GM23338 (cell line): ENCODE data around the gene VOPP1. TPM values are rescaled to one million over a fixed set of nuclear protein-coding genes. Genes with fewer than 3 reads are reported as not detected.

Experiments used
- ATAC-seq: fragments of 200-7000 bp; cut with Tn5 transposase; 3 replicates; pipeline ENCODE4 v1.9.1; 2020
- DNase-seq: peaks from one replicate; pipeline ENCODE4 v3.0.0-alpha.2; 2015; ENCODE audit warnings: low spot score
- H2AFZ ChIP-seq: fragments of 200-600 bp; sonication (generic); 2 replicates; pipeline ENCODE4 v1.8.0; 2016; ENCODE audit warnings: antibody characterized with exemption, mild to moderate bottlenecking, moderate library complexity
- H3F3A ChIP-seq: fragments of 200-600 bp; sonication (generic); replicated peaks from 2 replicates; pipeline ENCODE4 v1.8.0; 2017; ENCODE audit warnings: antibody characterized with exemption, mixed run types, low read depth
- H3K27ac ChIP-seq: fragments of 200-600 bp; sonication (generic); 2 replicates; pipeline ENCODE4 v1.6.1; 2016; ENCODE audit warnings: low read depth
- H3K27me3 ChIP-seq: fragments of 200-600 bp; sonication (generic); 2 replicates; pipeline ENCODE4 v1.8.0; 2016; ENCODE audit warnings: mild to moderate bottlenecking, mixed run types, moderate library complexity; ENCODE audit not compliant: insufficient read depth
- H3K36me3 ChIP-seq: fragments of 200-600 bp; sonication (generic); 2 replicates; pipeline ENCODE4 v1.8.0; 2016; ENCODE audit warnings: mild to moderate bottlenecking; ENCODE audit not compliant: insufficient read depth
- H3K4me1 ChIP-seq: fragments of 200-600 bp; sonication (generic); 2 replicates; pipeline ENCODE4 v1.8.0; 2016; ENCODE audit warnings: mild to moderate bottlenecking, moderate library complexity; ENCODE audit not compliant: insufficient read depth
- H3K4me2 ChIP-seq: fragments of 200-600 bp; sonication (generic); 2 replicates; pipeline ENCODE4 v1.7.1; 2017; ENCODE audit warnings: mixed run types
- H3K4me3 ChIP-seq: fragments of 200-600 bp; sonication (generic); 2 replicates; pipeline ENCODE4 v1.6.1; 2016; ENCODE audit warnings: mixed run types
- H3K79me2 ChIP-seq: fragments of 200-600 bp; sonication (generic); replicated peaks from 2 replicates; pipeline ENCODE4 v1.8.0; 2017; ENCODE audit warnings: mild to moderate bottlenecking; ENCODE audit not compliant: insufficient read depth
- H3K9me2 ChIP-seq: fragments of 200-600 bp; sonication (generic); 2 replicates; pipeline ENCODE4 v1.8.0; 2017; ENCODE audit not compliant: insufficient read depth
- H4K20me1 ChIP-seq: fragments of 200-600 bp; sonication (generic); replicated peaks from 2 replicates; pipeline ENCODE4 v1.8.0; 2017; ENCODE audit warnings: mild to moderate bottlenecking; ENCODE audit not compliant: insufficient read depth
- H3K27ac Mint-ChIP-seq: 2 replicates; pipeline ENCODE4 v1.8.0; 2020; ENCODE audit warnings: inconsistent platforms, mild to moderate bottlenecking, moderate library complexity, mixed read lengths
- H3K27me3 Mint-ChIP-seq: 3 replicates; pipeline ENCODE4 v1.8.0; 2022; ENCODE audit warnings: low read depth, mild to moderate bottlenecking, moderate library complexity, mixed read lengths, inconsistent platforms; ENCODE audit not compliant: insufficient read depth, poor library complexity
- H3K36me3 Mint-ChIP-seq: 3 replicates; pipeline ENCODE4 v1.8.0; 2021; ENCODE audit warnings: low read depth, mild to moderate bottlenecking, inconsistent platforms, moderate library complexity, mixed read lengths
- H3K4me1 Mint-ChIP-seq: 3 replicates; pipeline ENCODE4 v1.8.0; 2020; ENCODE audit warnings: mild to moderate bottlenecking, inconsistent platforms, mixed read lengths
- H3K4me3 Mint-ChIP-seq: 3 replicates; pipeline ENCODE4 v1.8.0; 2021; ENCODE audit warnings: moderate library complexity, mild to moderate bottlenecking, inconsistent platforms, mixed read lengths
- H3K9me3 Mint-ChIP-seq: 3 replicates; pipeline ENCODE4 v1.8.0; 2020; ENCODE audit warnings: moderate library complexity, mild to moderate bottlenecking, inconsistent platforms, mixed read lengths
- CREB1 ChIP-seq: fragments of 250-450 bp; sonication (Bioruptor Pico); IDR thresholded peaks from 2 replicates; pipeline ENCODE4 v1.5.0; 2020; ENCODE audit warnings: low read depth, mild to moderate bottlenecking, moderate library complexity
- CTCF ChIP-seq, 2 experiments: fragments of 200-600 bp in 1 of 2; sonication (generic) in 1 of 2; conservative IDR thresholded peaks; 2 replicates each; pipeline versions ENCODE4 v1.5.1 to v1.6.1; 2016 to 2017; ENCODE audit warnings: antibody characterized with exemption in 2 of 2, low read depth in 2 of 2, mild to moderate bottlenecking in 2 of 2, moderate library complexity in 1 of 2
- ETS1 ChIP-seq: IDR thresholded peaks from 2 replicates; pipeline ENCODE4 v1.6.1; 2016; ENCODE audit warnings: antibody characterized with exemption
- EZH2 ChIP-seq: fragments of 200-600 bp; sonication (generic); IDR thresholded peaks from one replicate; pipeline ENCODE4 v1.8.0; 2017; ENCODE audit warnings: antibody characterized with exemption, mild to moderate bottlenecking, low read depth; ENCODE audit not compliant: unreplicated experiment
- EZH2phosphoT487 ChIP-seq: fragments of 200-600 bp; sonication (generic); IDR thresholded peaks from one replicate; pipeline ENCODE4 v1.8.1; 2018; ENCODE audit warnings: antibody characterized with exemption; ENCODE audit not compliant: unreplicated experiment
- JUNB ChIP-seq: IDR thresholded peaks from one replicate; pipeline ENCODE4 v1.6.1; 2016; ENCODE audit warnings: antibody characterized with exemption; ENCODE audit not compliant: unreplicated experiment
- NANOG ChIP-seq: IDR thresholded peaks from 2 replicates; pipeline ENCODE4 v1.6.1; 2016; ENCODE audit warnings: antibody characterized with exemption, borderline replicate concordance
- POLR2AphosphoS5 ChIP-seq: IDR thresholded peaks from 2 replicates; pipeline ENCODE4 v1.6.1; 2016; ENCODE audit warnings: antibody characterized with exemption, low read depth
- REST ChIP-seq: IDR thresholded peaks from one replicate; pipeline ENCODE4 v1.6.1; 2018; ENCODE audit warnings: antibody characterized with exemption; ENCODE audit not compliant: unreplicated experiment
- STAT1 ChIP-seq: IDR thresholded peaks from one replicate; pipeline ENCODE4 v1.6.1; 2016; ENCODE audit warnings: antibody characterized with exemption; ENCODE audit not compliant: unreplicated experiment
- ZNF114 ChIP-seq: fragments of 250-450 bp; sonication (Bioruptor Pico); IDR thresholded peaks from 2 replicates; pipeline ENCODE4 v1.5.0; 2020; ENCODE audit warnings: mild to moderate bottlenecking, moderate library complexity
- ZNF331 ChIP-seq: fragments of 250-450 bp; sonication (Bioruptor Pico); IDR thresholded peaks from 2 replicates; pipeline ENCODE4 v1.5.0; 2020; ENCODE audit warnings: low read depth, mild to moderate bottlenecking, moderate library complexity
- ZNF462 ChIP-seq: fragments of 250-450 bp; sonication (Bioruptor Pico); IDR thresholded peaks from 2 replicates; pipeline ENCODE4 v1.5.0; 2020; ENCODE audit warnings: mild to moderate bottlenecking, moderate library complexity
- polyA plus RNA-seq: library from polyadenylated mRNA; unstranded; fragments of >200 nt; fragmentation: Nextera tagmentation; extraction: Ambion mirVana; gene quantifications from 2 replicates; pipeline ENCODE4 v1.2.1, GENCODE V29; 2016
- total RNA-seq: library from RNA; depleted of rRNA; stranded (reverse); fragments of >200 nt; shearing (Covaris generic); gene quantifications from 2 replicates; pipeline ENCODE4 v1.2.3, GENCODE V29; 2014

The VOPP1 gene
- total and polyA plus RNA-seq, 2 experiments from 2014 or later = 28.2 to 73.7 TPM

GRCh38 chr7:55550841-55551537 lies 21.3 kb downstream of the VOPP1 start:
- Mint-ChIP-seq H3K36me3 (peaks cover 5% of the 10 kb centered on the region; the same call in 1 of the 3 replicates), H3K9me3 (no peaks in the 10 kb centered on the region), H3K4me3 (no peak overlapping the region), H3K27me3 (peaks cover 21% of the 10 kb centered on the region), H3K4me1 (peaks cover 91% of the 10 kb centered on the region), H3K27ac (no peak overlapping the region)
- Histone ChIP-seq H3K27me3 (no peaks in the 10 kb centered on the region), H3K27ac (no peak overlapping the region), H2AFZ (no peak overlapping the region), H4K20me1 (peaks cover 44% of the 10 kb centered on the region), H3K36me3 (no peaks in the 10 kb centered on the region; the same call in 1 of the 2 replicates), H3K79me2 (peaks cover 98% of the 10 kb centered on the region), H3K9me2 (no peaks in the 10 kb centered on the region), H3K4me2 (no peak overlapping the region), H3K4me3 (no peak overlapping the region), H3K4me1 (peaks cover 77% of the 10 kb centered on the region), H3F3A (no peaks in the 10 kb centered on the region)
- ATAC-seq = no peak
- DNase-seq = no peak
- TF ChIP-seq ZNF331 (CRISPR knock-in tag) = no peak
- no peak for TF ChIP-seq CREB1 (CRISPR knock-in tag)
- no peak for TF ChIP-seq EZH2
- no peak for TF ChIP-seq EZH2phosphoT487
- TF ChIP-seq ETS1 = no peak
- TF ChIP-seq JUNB = no peak
- no peak for TF ChIP-seq REST
- TF ChIP-seq NANOG = no peak
- no peak for TF ChIP-seq POLR2AphosphoS5
- no peak for TF ChIP-seq ZNF462 (CRISPR knock-in tag)
- no peak for TF ChIP-seq CTCF (conservative IDR thresholded peaks at IDR 0.05; ENCODE audit: low read depth in 2 of 2)
- TF ChIP-seq ZNF114 (CRISPR knock-in tag) = no peak
- TF ChIP-seq STAT1 = no peak
